VCaP (cell line): ENCODE measurements around the gene MIA3.

Experiments
- H3K27ac ChIP-seq: fragments of 450-650 bp; 2 replicates; pipeline ENCODE4 v1.5.1; 2017
- CTCF ChIP-seq: fragments of 450-650 bp; conservative IDR thresholded peaks from 2 replicates; pipeline ENCODE4 v1.5.1; 2017; ENCODE audit warnings: mild to moderate bottlenecking, moderate library complexity

Gene MIA3

GRCh38 chr1:222610728-222611127 lies 7.2 kb upstream of the MIA3 start:
- H3K27ac ChIP-seq = no peak overlapping the region
- TF ChIP-seq CTCF = no peak

- H3K27ac ChIP-seq = peak overlapping the region; percentile 9; the same call in 1 of the 2 replicates
- no peak for TF ChIP-seq CTCF
Measured at GRCh38 chr1:222613627-222614026, 4.3 kb upstream of the MIA3 start.

GRCh38 chr1:222616525-222616924 lies 1.4 kb upstream of the MIA3 start:
- H3K27ac ChIP-seq = no peak overlapping the region; the same call in 1 of the 2 replicates
- no peak for TF ChIP-seq CTCF

GRCh38 chr1:222617367-222617951 lies 438 bp upstream of the MIA3 start:
- H3K27ac ChIP-seq = peak overlapping the region; percentile 58; the same call in 1 of the 2 replicates
- TF ChIP-seq CTCF = no peak

GRCh38 chr1:222618880-222619596 lies 1.1 kb downstream of the MIA3 start:
- TF ChIP-seq CTCF = no peak
- peak overlapping the region; percentile 92 for H3K27ac ChIP-seq

- peak overlapping the region; percentile 92 for H3K27ac ChIP-seq
- no peak for TF ChIP-seq CTCF
Measured at GRCh38 chr1:222620566-222620965, 2.7 kb downstream of the MIA3 start.

GRCh38 chr1:222622765-222623164 lies 4.9 kb downstream of the MIA3 start:
- no peak for TF ChIP-seq CTCF
- H3K27ac ChIP-seq = peak overlapping the region; percentile 92
